Stimulated activated CD4-positive, alpha-beta T cell treated with anti-CD3 and anti-CD28 coated beads, Interleukin-15, amount 100 ng/mL, for 24 hours (primary cell): ENCODE measurements around the gene MPHOSPH8.
A peak's percentile ranks its signal among the peaks of the same experiment; 100 is the strongest.
"Not testable (repeated sequence)": the region's sequence is repeated elsewhere in the genome, so short reads cannot be mapped to it uniquely, and the experiment has no call there.

Experiments
- DNase-seq: peaks from one replicate; pipeline ENCODE4 v3.0.0-alpha.2; 2020

MPHOSPH8 gene

DNA sequence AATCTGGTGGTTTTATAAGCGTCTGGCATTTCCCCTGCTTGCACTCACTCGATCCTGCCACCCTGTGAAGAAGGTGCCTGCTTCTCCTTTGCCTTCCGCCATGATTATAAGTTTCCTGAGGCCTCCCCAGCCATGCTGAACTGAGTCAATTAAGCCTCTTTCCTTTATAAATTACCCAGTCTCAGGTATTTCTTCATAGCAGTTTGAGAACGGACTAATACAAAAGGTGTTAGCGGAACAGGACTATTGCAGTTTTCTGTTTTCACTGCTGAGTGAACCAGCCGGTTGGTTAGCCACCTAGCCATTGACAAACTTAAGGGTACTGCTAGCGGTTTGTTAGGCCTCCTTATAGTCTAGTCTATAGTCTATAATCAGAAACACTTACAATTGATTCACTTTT, 2.5 kb downstream of the MPHOSPH8 start:
- DNase-seq: peak; percentile 10

DNA sequence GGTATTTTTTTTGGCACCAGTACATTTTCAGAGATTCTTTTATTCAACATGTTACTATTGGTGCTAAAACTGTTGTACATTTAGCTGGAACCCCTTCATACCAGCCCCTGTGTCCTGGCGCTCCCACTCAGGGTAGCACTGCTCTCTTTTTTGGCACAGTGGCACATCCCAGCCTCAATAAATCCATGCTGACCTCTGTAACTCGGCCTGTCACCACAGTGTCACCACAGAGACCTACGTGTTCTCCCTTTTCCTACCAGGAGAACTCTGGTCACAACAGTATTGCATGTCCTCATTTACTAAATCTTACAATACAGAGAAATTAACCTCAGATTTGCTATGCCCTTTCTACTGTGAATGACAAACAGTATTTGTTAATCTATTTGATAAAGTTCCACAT, 10.2 kb downstream of the MPHOSPH8 start:
- DNase-seq: no peak

DNA sequence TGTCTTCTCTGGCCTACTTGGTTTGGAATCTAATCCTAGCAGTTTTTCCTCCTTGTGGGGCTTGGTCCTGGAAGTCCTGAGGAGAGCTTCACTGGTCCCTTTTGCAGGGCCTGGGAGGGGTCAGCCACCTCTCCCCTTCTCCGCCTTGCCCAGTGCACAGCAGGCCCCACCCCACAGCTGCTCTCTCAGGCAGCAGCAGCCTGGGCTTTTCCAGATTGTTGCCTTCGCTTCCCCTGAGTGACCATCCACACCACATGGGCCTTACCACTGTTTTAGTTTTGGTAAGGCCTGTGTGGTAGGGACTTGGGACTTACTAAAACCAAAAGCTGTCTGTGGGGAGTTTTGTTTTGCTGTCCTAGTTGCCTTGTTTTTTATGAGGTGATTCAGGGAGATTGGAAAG, 11.5 kb downstream of the MPHOSPH8 start:
- no peak for DNase-seq

DNA sequence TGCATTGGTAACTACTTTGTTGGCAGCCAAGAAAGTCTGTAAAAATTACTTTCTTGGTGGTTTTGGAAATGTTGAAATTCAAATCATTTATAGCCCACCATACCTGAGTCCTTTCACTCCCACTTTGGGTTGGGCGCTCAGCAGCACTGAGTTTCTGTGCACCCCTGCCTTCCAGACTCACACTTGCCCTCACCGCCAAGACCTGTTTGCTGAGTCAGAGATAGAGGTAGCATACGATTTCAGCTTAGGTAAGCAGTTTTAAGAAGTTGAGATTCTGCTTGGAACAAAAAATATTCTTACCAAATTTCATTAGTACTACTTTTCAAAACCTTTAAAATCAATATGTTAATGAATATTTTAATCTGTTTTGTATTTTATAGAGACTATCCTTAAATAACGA, 12.6 kb downstream of the MPHOSPH8 start:
- no peak for DNase-seq

DNA sequence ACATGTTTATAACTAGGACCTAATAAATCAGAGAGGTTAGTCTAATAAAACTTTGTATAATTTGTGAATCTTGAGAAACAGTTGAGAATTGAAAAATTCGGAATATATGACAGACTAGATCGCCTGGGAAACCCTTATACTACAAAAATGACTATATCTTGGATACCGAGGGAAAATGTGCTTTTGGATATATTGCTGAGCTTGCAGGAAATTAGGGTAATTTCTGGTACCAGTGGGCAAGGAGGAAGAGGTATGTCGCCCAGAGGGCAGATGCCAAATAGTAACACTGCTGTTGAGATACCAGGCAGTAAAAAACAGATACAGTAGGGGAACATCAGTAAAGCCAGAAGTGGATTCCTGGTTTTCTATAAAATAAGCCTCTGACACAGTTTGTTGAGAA, 17.3 kb downstream of the MPHOSPH8 start:
- DNase-seq: no peak

DNA sequence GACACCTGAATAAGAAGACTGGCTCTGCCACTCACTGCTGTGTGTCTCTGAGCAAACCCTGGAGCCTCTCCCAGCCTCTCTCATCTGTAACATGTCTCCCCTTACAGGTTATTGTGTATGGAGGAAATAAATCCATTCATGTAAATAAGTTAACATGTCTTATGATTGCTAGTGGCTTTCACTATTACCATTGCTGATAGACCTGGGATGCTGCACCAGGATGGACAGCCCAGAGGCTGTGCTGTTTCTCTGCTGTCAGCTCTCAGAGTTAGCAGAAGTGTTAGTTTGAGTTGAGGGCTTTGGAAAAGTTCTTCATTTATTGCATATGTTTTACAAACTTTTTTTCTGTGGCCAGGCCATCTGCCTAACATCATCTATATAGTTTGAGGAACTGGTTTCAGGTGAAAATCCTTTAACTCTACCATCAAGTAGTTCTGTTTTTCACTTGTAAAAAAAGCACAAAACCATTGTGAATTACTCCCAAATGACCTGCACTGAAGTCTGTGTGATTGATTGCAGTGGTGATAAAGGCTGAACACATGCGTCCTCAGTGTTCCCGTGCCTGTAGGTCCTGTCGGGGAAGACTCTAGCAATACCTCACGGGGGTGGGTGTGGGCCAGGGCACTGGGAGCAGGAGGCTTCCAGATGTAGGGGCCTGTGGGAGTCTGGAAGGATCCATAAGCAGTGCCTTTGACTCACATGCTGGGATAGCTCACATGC, 24.6 kb downstream of the MPHOSPH8 start:
- no peak for DNase-seq

DNA sequence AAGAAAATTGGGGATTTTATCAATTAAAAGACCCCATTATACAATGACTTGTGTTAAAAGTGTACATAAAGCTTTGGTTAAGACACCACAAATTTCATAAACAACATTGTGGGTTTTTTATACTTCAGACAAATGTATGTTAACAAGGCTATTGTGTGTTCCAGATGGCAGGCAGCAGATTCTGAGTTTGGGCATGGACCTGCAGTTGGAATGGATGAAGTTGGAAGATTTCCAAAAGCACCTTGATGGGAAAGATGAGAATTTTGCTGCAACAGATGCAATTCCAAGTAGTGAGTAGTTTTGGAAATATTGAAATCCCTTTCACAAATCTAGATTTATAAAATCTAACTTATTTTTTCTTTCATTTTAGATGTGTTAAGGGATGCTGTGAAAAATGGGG, 25.4 kb downstream of the MPHOSPH8 start:
- DNase-seq: no peak

DNA sequence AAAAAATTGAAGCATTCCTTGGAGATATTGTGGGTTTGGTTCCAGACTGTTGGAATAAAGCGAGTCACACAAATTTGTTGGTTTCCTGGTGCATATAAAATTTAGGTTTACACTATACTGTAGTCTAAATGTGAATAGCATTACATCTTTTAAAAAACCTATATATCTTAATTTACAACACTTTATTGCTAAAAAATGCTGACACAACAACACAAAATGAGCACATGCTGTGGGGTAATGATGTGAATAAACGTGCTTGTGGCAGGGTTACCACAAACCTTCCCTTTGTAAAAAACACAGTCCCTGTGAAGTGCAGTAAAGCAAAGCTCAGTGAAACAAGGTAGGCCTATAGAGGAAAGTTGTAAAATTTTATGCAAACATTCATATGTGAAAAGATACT, 27.7 kb downstream of the MPHOSPH8 start:
- DNase-seq: no peak

DNA sequence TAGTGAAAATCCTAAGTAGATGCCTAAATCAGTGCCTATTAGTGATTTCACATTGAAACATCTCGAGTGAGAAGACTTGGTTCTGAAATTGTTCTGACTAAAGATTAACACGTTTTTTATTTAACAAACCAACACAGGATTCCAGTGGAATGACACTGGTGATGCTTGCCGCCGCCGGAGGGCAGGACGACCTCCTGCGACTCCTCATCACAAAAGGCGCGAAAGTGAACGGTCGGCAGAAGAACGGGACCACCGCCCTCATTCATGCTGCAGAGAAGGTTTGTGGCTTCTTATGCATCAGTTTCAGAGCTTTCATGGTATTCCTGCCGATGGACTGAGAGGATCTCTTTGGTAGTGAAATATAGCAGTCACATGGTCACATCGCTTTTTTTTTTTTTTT, 28.1 kb downstream of the MPHOSPH8 start:
- no peak for DNase-seq

DNA sequence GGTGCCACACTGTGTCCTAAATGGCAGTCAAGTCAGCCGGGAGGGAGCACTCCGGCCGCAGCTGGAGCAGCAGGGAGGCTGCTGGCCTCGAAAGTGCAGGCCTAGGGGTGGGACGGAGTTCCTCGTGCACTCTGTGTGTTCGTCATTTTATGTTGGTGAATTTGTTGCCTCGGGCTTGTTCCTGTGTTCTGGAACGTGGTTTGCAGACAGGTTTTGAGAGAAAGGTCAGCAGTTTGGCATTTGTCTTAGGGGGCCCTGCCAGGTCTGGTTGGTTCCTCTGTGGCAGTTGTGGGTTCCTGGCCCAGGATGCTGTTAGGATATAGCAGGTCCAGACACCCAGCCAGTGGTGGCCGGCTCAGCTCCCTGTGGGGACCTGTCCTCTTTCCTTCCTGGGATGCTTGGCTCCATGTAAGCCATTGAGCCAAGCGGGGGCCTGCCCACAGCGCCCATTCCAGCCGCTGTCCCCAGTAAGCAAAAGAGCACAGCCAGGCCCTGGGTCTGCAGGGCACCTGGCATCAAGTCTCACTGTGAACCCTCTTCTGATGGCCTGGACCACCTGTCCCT, 30.0 kb downstream of the MPHOSPH8 start:
- no peak for DNase-seq

DNA sequence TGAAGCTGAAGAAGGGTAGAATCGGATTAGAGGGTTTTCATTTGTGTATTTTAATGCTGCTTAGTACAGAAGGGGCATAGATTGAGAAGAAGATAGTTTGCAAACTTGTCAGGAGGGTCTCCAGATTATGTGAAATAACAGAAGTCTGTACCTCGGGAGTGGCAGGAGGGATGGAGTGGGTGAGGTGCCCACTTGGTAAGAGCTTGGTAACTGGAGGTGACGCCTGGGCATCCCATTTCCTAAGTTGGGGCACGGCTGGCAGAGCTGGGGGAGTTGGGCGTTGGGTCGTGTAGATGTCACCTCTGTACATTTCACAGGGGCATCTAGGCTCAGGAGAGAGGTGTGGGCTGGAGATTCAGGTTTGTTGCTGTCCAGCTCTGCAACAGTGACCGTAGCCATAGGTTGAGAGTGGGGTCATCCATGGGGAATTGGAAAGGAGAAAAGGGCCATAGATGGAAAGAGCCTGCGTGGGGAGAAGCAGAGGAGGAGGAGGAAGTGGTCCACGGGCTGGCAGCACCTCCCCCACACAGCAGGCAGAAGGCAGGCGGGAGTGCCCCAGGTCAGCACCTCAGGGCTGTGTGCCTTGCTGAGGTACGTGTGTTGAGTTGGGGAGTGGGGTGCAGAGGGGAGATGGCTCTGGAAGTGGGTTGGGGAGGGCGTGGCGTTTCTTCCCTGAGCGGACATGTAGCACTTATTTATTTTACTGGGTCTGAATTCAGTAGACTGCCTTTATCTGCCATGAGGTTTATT, 31.2 kb downstream of the MPHOSPH8 start:
- DNase-seq: no peak

DNA sequence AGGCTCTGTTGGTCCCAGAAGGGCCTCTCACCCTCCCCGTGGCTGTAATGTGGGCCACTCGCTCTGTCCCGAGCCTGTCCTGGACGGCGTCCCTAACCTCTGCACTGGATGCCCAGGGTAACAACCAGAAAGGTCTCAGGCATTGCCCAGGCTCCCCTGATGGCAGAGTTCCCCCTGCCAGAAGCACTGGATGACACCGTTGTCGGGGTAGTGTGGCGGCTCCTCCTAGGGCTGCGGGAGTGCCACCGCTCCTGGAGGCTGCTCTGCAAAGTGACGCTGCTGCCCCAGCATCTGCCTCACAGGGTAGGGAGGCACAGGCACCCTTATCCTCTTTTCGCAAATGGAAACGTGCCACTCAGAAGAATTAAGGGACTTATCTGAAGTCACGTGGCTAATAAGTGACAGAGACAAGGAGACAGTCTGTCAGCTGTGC, 32.0 kb downstream of the MPHOSPH8 start:
- DNase-seq: no peak

DNA sequence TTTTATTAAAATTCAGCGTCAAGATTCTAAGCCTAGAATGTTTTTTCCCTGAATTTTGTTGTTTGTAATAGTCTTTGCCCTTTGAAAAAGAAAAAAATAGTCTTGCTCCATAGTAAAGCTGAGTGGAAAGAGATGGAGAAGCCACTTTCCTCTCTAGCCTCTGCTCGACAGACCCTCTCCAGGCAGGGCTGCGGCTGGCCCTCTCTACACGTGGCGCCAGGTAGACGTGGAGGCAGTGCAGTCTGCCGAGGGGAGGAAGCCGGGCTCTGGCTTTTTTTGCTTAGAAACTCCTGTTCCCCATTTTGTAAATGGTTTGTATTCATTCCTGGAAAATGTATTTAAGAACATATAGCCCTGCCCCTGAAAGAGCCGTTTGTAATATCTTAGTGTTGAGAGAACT, 35.3 kb downstream of the MPHOSPH8 start:
- DNase-seq: no peak

DNA sequence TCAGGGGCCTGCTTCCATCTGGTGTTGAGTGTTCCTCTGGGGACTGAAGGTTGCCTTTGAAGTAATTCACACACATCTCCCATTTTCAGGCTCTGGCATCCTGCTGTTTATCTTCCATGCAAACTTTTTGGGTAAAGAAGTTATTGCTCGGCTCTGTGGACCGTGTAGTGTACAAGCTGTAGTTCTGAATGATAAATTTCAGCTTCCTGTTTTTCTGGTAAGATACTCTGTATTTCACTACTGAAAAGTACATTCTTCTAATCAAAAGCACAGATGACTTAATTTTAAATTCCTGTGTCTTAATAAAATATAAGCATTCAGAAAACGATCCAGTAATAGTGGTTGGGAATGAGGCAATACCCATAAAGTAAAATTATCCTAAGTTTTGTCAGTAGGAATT, 36.7 kb downstream of the MPHOSPH8 start:
- no peak for DNase-seq

DNA sequence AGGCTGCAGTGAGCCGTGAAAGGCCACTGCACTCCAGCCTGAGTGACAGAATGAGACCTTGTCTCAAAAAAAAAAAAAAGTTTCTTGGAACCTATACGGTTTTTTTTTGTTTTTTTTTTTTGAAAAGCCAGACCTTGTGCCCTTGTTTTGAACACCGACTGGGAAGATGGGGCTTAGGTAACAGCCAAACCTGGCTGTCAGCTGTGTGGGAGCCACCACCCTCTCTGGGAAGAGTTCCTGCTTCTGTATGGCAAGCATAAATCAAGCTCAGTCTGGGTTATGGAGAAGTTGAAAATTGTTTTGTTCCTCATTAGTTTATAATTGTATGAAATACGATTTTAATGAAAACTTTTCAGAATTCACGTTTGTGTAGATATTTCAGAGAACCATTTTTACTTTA, 39.5 kb downstream of the MPHOSPH8 start:
- no peak for DNase-seq

DNA sequence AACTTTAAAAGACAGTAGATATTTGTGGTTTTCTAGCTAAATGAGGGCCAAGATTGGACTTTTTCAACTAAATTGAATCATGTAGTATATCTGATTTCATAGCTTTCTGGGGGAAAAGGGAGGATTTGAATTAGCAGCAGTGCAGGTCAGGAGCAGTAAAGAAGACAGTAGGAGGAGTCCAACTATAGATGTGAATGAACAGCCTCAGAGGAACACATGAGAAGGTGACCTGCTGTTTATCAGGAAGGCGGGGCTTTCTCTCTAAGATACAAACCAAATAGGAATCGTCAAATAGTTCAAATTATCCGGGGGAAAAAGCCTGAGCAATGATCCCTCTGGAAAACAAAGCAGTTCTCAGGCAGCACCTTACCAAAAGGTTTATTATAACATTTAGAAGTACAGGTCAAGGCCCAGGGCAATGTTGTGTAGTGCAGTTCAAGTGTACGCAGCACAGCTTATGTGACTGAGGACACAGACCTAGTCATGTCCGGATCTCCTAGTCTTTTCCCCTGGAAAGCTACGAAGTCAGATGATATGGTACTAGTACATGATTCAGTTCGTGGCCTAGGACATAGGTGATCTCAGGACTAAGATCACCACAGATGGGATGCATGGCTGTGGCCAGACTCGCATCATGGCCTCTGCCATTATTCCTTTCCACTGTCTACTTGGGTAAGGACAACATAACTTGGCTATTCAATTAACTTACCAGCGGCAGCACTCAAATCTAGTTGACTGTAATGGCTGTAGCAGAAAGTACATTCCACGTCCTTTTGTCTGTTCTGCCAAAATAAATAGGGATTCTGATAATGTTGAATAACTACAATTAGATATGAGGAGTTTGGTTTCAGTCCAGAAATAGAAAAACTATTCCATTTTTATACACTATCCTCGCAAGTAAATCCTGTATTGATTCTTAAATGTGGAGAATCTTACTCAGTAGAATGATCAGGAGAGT, 40.3 kb downstream of the MPHOSPH8 start:
- DNase-seq: no peak

DNA sequence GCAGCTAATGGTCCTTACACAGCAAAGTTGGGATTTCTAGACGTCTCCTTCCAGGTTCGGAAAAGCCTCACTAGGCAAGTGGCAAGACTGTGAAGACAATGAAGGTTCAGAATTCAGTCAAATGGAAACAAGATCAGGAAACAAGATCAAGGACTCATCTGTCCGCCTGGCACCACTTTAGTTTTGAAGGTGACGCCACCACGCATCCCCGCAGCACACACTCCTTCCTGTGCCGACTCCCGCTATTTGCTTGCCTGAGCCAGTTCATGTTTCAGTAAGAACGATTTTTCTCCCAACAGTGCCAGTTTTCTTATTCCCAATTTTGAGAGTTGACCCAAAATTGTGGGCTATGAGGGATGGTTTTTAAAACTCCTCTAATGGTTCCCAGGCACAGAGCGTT, 41.4 kb downstream of the MPHOSPH8 start:
- DNase-seq: no peak

DNA sequence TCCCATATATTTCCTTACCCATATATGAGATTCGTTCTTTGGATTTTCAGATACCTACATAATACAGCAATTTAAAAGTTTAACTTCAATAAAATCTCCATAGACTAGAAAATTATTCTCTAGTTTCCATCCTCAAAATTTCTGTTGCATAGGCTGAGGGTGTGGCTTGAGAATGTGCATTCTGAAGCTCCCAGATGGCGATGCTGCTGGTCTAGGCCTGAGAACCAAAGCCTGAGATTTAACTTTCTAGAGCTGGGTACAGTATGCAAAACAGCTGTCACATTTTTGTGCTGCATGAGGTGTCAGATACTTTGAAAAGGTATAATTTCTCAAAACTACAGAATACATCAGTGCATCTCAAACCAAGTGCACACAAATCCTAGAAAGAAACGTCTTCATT, 42.7 kb downstream of the MPHOSPH8 start:
- no peak for DNase-seq

DNA sequence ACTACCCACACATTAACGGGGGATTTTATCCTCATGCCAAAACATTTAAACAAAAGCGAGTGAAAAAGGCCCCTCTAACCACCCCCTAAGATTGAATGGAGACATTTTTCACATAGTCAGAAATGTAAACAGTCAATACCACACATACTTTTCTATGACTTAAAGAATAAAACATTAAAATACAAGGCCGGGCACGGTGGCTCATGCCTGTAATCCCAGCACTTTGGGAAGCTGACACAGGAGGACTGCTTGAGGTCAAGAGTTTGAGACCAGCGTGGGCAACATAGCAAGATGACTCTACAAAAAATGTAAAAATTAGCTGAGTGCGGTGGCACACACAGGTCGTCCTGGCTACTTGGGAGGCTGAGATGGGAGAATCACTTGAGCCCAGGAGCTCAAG, 47.3 kb downstream of the MPHOSPH8 start:
- no peak for DNase-seq

DNA sequence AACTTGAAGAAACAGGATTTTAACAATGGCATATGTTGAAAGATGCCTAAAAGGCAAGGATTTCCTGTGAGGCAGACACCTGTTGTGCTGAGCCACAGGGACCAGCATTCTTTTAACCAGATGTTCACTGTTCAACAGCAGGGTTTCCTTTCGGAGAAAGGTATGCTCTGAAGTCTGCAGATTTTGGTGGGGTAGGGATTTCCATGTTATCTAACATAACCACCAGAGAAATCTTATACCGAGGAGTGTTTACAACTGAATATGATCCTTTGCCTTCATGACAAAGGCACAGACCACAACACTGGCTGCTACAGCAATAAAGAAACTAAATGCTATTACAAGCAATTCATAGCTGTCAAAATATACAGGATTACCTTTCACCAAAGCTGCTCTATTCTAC, 48.1 kb downstream of the MPHOSPH8 start:
- DNase-seq: no peak

DNA sequence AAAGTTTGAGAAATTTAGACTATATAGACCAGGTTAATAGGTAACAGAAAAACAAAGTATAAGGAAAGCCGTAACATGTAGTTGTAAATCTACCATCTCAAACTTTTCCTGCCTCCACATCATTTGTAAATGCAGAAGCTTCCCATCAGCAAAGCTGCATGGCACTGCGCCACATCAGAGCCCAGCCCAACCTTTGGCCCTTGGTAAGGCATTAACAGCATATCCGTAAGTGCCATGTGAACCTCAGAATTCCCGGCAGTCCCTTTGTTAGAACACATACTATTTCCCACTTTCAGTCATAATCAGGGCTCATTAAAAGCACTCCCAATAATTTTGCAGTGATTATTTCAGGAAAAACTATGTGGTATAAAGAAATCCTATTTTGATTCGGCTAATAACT, 51.6 kb downstream of the MPHOSPH8 start:
- no peak for DNase-seq

DNA sequence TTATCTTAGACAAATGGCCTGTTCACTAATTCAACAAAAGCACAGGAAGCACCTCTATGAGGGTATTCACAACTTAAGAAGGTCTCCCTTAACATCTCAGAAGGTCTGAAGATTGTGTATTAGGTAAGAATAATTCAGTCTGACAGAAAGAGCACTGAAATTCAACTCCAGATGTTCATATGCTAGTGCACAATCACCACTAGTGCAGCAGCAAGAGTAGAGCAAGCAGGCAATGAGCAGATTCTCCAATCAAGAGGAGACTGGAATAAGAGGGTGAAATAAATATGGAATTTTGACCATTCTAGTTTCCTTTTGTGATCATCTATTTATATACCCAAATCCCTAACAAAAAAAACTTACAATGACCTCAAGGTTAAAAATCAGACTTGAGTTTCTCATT, 52.0 kb downstream of the MPHOSPH8 start:
- DNase-seq: no peak

DNA sequence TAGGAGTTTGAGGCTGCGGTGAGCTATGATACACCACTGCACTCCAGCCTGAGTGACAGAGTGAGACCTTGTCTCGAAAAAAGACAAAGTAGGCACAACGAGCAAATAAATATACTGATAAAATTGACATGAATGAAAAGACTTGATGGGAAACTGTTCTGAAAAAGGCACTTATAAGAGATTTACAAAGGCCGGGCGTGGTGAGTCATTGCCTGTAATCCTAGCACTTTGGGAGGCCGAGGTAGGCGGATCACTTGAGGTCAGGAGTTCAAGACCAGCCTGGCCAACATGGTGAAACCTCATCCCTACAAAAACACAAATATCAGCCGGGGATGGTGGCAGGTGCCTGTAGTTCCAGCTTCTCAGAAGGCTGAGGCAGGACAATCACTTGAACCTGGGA, 58.0 kb downstream of the MPHOSPH8 start:
- not testable (repeated sequence) for DNase-seq
